Left colon (tissue), 2 donors: ENCODE measurements around the gene SLC10A7. TPM values are rescaled to one million over a fixed set of nuclear protein-coding genes. Genes with fewer than 3 reads are reported as not detected.

Experiments used
- ATAC-seq: fragments of 200-7000 bp; cut with Tn5 transposase; one replicate; pipeline ENCODE4 v1.9.1; 2020; ENCODE audit warnings: mild to moderate bottlenecking, moderate library complexity
- DNase-seq, 2 donors: peaks; one replicate each; pipeline ENCODE4 v3.0.0-alpha.2; 2020
- intact Hi-C, 2 donors: fragments of 100-400 bp; cut with DNase I in 1 of 2; cut with micrococcal nuclease in 1 of 2; formaldehyde crosslinking; loops; one replicate each; pipeline versions ENCODE4 v1.11.2 to v1.14.0; 2022; cut with DNase I, micrococcal nuclease
- total RNA-seq, 2 donors: library from RNA; stranded (reverse); fragmentation: NEBNext Ultra II Directional; extraction: Animal tissue kit (Norgen Biotek cat#: 25700); gene quantifications; one replicate each; pipeline ENCODE4 v1.2.1, GENCODE V29; 2021
- donor health status: DM: no; HTN: no; CAD: no.
- donor health status: DM: yes; HTN: yes; CAD: no.

The SLC10A7 gene
- total RNA-seq, 2 donors from 2014 or later, result 16.8 to 17.0 TPM

DNA sequence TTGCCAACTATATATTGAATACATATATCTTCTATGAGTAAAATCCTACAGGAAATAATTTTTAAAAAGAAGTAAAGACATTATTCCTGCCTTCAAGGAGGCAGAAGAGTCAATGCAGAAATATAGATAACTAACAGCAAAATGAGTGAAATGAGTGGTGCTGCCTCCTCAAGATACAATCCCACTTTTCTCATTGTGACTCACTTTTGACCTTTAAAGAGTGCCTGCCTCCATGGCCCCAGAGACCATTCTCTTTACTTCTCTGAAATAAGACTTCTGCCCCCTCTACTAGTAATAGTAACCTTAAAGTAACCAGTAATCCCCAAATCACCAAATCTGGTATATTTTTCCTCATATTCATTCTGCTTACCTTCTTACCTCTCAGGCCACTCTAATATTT, 15.5 kb downstream of the SLC10A7 start:
- DNase-seq (no peak), ATAC-seq (no peak)
- intact Hi-C loops, result no loop called here

DNA sequence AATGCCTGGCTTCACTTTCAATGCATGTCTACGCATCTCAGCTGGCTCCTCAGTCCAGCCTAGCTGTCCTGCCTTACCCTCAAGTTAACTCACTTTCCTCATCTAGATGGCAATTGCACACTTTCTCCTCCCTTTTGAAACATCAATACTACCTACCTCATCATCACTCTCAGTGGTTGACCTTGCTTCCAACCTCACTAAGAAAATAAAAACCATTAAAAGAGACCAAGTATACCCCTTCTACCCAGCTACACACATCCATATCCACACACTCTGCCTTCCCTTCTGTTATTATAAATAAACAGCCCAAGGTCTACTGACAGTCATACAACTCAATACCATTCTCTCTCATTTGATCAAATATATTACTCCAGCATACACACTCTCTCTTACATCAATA, 21.5 kb downstream of the SLC10A7 start:
- ATAC-seq, result no peak
- intact Hi-C loops, result no loop called here
- no peak for DNase-seq

DNA sequence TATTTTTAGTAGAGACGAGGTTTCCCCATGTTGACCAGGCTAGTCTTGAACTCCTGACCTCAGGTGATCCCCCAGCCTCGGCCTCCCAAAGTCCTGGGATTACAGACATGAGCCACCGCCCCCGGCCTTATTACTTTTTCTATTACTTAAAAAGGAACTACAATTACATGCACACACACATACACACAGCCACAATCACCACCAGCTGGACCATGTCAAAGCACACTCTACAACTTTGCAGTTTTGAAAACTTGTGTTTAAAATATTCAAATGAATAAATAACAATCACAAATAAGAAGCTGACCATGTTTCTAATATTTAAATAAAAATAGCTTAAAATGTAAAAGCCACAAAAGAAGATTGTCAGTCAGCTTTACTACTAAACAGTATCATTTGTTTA, 23.4 kb downstream of the SLC10A7 start:
- DNase-seq, result no peak
- intact Hi-C loops, result no loop called here
- ATAC-seq, result no peak

GRCh38 chr4:146495269-146495668, 26.5 kb downstream of the SLC10A7 start:
- DNase-seq, result no peak
- intact Hi-C loops, result no loop called here
- ATAC-seq, result no peak

DNA sequence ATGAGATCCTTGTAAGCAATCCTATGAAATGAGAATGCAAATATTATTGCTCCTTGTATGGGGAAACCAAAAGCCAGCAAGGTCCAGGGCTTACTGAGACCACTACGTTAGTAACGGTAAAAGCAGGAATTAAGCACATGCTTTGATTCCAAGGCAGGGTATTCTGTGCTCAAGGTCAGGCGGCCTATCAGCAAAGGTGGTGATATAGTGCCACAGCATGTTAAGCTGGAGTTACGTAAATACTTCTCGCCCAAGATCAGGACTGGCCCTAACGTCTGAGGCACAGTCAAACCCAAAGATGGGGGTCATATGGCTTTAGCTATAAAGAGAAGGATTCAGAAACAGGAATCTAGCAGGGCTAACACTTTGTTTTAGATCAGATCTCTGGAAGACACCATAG, 27.6 kb downstream of the SLC10A7 start:
- intact Hi-C loops, result no loop called here
- DNase-seq (no peak), ATAC-seq (no peak)

DNA sequence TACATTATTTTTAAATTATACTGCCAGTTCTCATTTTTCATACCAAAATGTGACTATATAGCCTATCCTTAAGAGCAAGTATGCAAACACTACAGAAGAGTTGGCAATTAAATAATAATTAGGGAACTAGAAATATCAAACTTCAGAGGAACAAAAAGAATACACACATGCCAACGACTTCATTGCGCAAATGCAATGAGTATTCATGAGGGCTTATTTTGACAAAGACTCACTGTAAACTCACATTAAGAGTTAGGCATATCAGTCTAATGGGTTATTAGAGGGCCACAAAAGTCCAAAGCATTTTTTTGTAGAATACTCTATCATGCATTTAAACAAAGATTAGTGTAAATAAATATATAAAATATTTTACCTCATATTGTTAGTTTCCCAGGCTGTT, 31.6 kb downstream of the SLC10A7 start:
- intact Hi-C loops, result no loop called here
- DNase-seq (no peak), ATAC-seq (no peak)

DNA sequence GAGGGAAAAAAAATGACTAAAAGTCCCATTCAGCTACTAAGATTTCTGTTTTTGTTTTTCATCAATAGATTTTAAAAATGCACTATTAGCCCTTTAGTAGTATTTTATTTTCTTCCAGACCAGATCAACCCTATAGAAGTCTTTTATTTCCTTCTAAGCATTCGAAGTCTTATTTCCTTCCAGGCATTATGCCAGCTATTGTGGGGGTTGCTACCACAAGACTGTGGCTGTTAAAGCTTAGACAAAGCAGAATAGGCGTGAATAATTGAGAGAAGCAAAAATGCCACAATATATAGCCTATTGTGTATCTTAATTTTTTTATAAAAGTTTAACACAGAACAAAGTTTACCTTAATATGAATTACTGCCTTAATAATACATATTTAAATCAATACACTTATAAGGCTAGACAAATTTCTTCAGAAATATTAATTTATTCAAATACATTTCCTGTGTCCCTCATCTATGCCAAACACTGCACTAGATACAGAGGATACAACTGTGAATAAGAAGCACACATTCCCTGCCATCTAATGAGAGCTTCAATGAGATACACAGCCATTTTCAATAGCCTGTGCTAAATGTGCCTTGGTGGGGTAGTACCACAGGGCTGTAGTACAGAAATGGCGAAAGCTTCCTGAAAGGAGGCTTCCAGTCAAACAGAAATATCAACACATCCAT, 33.1 kb downstream of the SLC10A7 start:
- DNase-seq (no peak), ATAC-seq (no peak)
- intact Hi-C loops, result no loop called here

GRCh38 chr4:146486565-146486964, 35.2 kb downstream of the SLC10A7 start:
- ATAC-seq (no peak), DNase-seq (no peak)
- intact Hi-C loops, result no loop called here

GRCh38 chr4:146485968-146486367, 35.8 kb downstream of the SLC10A7 start:
- DNase-seq, result no peak
- ATAC-seq, result no peak
- intact Hi-C loops, result no loop called here

DNA sequence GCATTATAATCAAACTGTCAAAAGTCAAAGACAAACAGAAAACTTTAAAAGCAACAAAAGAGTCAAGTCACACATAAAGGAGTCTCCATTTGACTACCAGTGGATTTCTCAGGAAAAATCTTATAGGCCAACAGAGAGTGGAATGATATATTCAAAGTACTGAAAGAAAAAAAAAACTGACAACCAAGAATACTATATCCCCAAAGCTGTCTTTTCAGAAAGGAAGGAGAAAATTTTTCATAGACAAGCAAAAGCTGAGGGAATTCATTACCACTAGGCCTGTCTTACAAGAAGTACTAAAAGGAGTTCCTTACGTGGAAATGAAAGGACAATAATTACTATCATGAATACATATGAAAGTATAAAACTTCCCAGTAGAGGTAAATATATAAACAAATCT, 39.0 kb downstream of the SLC10A7 start:
- intact Hi-C loops, result no loop called here
- DNase-seq (no peak), ATAC-seq (no peak)

- intact Hi-C loops, result no loop called here
- DNase-seq (no peak), ATAC-seq (no peak)
These were observed 40.5 kb downstream of the SLC10A7 start for GRCh38 chr4:146481246-146481645.

DNA sequence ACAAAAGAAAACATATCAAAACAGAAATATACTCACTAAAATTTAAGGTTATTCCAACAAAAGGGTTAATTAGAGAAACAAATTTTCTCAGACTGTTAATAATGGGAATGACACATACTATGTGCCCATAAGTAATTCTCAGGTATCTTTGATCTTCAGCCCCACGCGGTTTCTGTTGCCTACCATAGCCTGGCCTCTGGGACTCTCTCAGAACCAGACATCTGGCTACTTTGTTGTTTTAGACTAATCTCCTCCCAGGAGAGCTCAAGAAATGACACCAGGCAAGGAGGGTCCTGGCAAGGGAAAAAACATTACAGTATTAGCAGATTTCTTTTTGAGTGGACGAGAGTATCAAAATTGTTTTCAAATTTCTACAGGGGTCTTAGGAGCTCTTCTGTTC, 43.7 kb downstream of the SLC10A7 start:
- intact Hi-C loops, result no loop called here
- no peak for ATAC-seq

DNA sequence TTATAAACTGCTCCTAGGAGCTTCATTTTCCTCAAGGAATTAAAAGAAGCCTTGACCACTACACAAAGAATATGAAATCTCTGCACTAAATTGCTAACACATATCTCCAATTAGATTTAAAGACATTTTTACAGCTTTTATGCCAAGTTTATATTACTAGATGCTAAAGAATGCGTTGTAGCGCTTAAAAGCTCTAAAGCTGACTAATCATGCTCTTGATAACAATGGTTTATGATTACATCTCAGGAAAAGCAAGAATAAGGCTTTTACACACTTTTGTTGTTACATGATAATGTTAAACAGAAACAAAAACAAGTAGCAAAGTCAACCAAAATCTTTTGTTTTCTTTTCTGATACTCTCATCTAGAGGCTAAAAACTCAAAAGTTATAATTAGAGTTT, 44.7 kb downstream of the SLC10A7 start:
- intact Hi-C loops, result no loop called here
- DNase-seq (no peak), ATAC-seq (no peak)

More for the DNA sequence above, 43.7 kb downstream of the SLC10A7 start:
- DNase-seq, result no peak

- DNase-seq (no peak), ATAC-seq (no peak)
- intact Hi-C loops, result no loop called here
These were observed 49.3 kb downstream of the SLC10A7 start for GRCh38 chr4:146472404-146472803.

DNA sequence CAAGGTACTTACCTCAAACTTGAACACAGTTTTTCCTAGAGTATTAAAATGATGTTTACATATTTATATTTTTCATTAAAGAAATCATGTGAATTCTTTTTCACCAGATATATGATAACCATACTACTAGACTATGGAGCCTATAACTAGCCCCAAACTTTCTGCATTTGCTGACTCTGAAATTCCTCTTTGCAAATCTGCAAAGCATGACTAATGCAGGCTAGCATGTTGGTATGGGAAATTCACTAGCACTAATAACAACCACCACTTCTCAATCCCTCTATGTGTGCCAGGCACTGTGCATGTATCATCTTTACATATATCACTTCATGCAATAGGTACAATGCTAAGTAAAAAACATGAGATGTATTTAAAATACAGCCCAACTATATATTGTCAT, 51.1 kb downstream of the SLC10A7 start:
- DNase-seq, result no peak
- ATAC-seq, result no peak
- intact Hi-C loops, result no loop called here

GRCh38 chr4:146469022-146469421, 52.7 kb downstream of the SLC10A7 start:
- intact Hi-C loops, result no loop called here
- DNase-seq, result no peak
- no peak for ATAC-seq

DNA sequence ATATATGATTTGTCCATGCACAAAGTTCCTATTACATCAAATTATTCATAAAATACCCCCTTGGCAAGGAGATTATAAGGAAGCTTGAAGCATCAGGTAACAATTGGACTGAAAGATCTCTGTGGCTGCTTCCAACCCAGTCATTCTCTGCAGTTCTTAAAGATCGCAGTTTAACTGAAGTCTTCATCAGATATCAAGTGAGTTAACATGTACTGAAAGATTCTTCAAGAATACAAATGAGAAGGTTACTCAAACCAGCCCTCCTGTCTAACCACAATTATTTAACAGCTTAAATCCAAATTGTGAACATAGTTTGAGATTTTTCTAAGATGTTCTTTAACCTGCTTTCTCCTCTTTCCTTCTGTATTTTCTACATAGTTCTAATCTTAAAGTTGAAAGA, 56.1 kb downstream of the SLC10A7 start:
- DNase-seq, result no peak
- intact Hi-C loops, result no loop called here

GRCh38 chr4:146462251-146462650, 59.5 kb downstream of the SLC10A7 start:
- DNase-seq (no peak), ATAC-seq (no peak)
- intact Hi-C loops, result no loop called here

More for the DNA sequence above, 56.1 kb downstream of the SLC10A7 start:
- no peak for ATAC-seq

- ATAC-seq (peak; percentile 66), DNase-seq (no peak)
- intact Hi-C loops, result no loop called here
These were observed 63.1 kb downstream of the SLC10A7 start for GRCh38 chr4:146458594-146458993.

- ATAC-seq (no peak), DNase-seq (no peak)
- intact Hi-C loops, result no loop called here
These were observed 65.1 kb downstream of the SLC10A7 start for GRCh38 chr4:146456681-146457080.

GRCh38 chr4:146453181-146453807, 68.4 kb downstream of the SLC10A7 start:
- no peak for DNase-seq
- ATAC-seq, result no peak
- intact Hi-C loops, result no loop called here
